Tibial nerve (tissue), 4 donors: ENCODE measurements around the gene CDCA5. TPM values are rescaled to one million over a fixed set of nuclear protein-coding genes. Genes with fewer than 3 reads are reported as not detected.
A peak's percentile ranks its signal among the peaks of the same experiment; 100 is the strongest.

Source experiments
- DNase-seq, 2 donors: peaks; one replicate each; pipeline ENCODE4 v3.0.0-alpha.2; 2019; ENCODE audit warnings: low spot score in 2 of 2
- H3K27ac ChIP-seq, 4 donors: fragments of 200-600 bp; sonication (generic) in 3 of 4; one replicate each; pipeline ENCODE4 v1.5.1; 2017 to 2019; ENCODE audit warnings: mild to moderate bottlenecking in 1 of 4
- H3K27me3 ChIP-seq, 2 donors: fragments of 200-600 bp; sonication (generic) in 1 of 2; one replicate each; pipeline versions ENCODE4 v1.5.1 to v1.6.0; 2017 to 2019
- H3K36me3 ChIP-seq, 3 donors: fragments of 200-600 bp; sonication (generic); one replicate each; pipeline ENCODE4 v1.5.1; 2018 to 2019
- H3K4me1 ChIP-seq, 4 donors: fragments of 200-600 bp; sonication (generic) in 3 of 4; one replicate each; pipeline ENCODE4 v1.5.1; 2017 to 2019
- H3K4me3 ChIP-seq, 4 donors: fragments of 200-600 bp; sonication (generic) in 3 of 4; one replicate each; pipeline ENCODE4 v1.5.1; 2017 to 2019; ENCODE audit warnings: mild to moderate bottlenecking in 1 of 4, moderate library complexity in 1 of 4
- H3K9me3 ChIP-seq, 4 donors: fragments of 200-600 bp; sonication (generic) in 3 of 4; one replicate each; pipeline ENCODE4 v1.5.1; 2017 to 2019
- EP300 ChIP-seq, 2 donors: sonication (generic); formaldehyde crosslinking; IDR thresholded peaks; one replicate each; pipeline ENCODE4 v1.6.1; 2017; ENCODE audit warnings: antibody characterized with exemption in 2 of 2, mild to moderate bottlenecking in 1 of 2
- POLR2A ChIP-seq, 2 donors: fragments of 450-650 bp; IDR thresholded peaks; one replicate each; pipeline ENCODE4 v1.6.1; 2017; ENCODE audit warnings: antibody characterized with exemption in 2 of 2, mild to moderate bottlenecking in 2 of 2, moderate library complexity in 2 of 2
- WGBS, 2 donors: methylation state at CpG; one replicate each; pipeline ENCODE4 v1.1.5; 2018; 5-methylcytosine and 5-hydroxymethylcytosine counted together
- total RNA-seq, 4 donors: library from RNA; depleted of rRNA; stranded (reverse); fragments of >200 nt; gene quantifications; one replicate each; pipeline ENCODE4 v1.1.0, GENCODE V29; 2016
- TF ChIP-seq, protein P1 (sequence below), 5 experiments: fragments of 200-600 bp in 3 of 5; fragments of 450-650 bp in 2 of 5; sonication (generic) in 3 of 5; IDR thresholded peaks; one replicate each; pipeline ENCODE4 v1.5.1; 2016 to 2019; ENCODE audit warnings: antibody characterized with exemption in 5 of 5, mild to moderate bottlenecking in 3 of 5, moderate library complexity in 2 of 5

Gene CDCA5
- total RNA-seq, 4 donors from 2014 or later, result 0.90 to 1.3 TPM; not detected in 2

DNA sequence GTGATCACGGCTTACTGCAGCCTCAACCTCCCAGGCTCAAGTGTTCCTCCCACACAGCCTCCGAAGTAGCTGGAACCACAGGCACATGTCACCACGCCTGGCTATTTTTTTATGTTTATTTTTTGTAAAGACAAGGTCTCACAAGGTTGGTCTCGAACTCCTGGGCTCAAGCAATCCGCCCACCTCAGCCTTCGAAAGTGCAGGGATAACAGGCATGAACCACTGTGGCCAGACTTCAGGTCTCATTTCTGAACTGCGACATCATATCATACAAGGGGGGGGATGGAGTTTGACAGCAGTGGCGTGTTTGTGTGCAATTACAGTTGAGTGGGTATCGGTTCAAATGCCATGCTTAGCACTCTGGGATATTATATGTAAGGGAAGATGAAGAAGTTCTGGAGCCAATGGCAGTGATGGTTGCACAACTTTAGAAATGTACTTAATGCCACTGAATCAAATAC, 32.4 kb downstream of the CDCA5 start:
- WGBS, 2 donors, result 65 to 68% methylated on average over 9 of the region's 9 CpGs
- DNase-seq, result no peak
- no peaks in the 10 kb centered on the region for H3K27me3 ChIP-seq
- H3K9me3 ChIP-seq, result no peaks in the 10 kb centered on the region
- no peaks in the 10 kb centered on the region for H3K36me3 ChIP-seq
- no peak for TF ChIP-seq EP300 (IDR thresholded peaks at IDR 0.05)
- no peak for TF ChIP-seq POLR2A (IDR thresholded peaks at IDR 0.05)
- TF ChIP-seq, protein P1, sequence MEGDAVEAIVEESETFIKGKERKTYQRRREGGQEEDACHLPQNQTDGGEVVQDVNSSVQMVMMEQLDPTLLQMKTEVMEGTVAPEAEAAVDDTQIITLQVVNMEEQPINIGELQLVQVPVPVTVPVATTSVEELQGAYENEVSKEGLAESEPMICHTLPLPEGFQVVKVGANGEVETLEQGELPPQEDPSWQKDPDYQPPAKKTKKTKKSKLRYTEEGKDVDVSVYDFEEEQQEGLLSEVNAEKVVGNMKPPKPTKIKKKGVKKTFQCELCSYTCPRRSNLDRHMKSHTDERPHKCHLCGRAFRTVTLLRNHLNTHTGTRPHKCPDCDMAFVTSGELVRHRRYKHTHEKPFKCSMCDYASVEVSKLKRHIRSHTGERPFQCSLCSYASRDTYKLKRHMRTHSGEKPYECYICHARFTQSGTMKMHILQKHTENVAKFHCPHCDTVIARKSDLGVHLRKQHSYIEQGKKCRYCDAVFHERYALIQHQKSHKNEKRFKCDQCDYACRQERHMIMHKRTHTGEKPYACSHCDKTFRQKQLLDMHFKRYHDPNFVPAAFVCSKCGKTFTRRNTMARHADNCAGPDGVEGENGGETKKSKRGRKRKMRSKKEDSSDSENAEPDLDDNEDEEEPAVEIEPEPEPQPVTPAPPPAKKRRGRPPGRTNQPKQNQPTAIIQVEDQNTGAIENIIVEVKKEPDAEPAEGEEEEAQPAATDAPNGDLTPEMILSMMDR (IDR thresholded peaks at IDR 0.05), result no peak
- H3K4me3 ChIP-seq, result no peak overlapping the region
- no peak overlapping the region for H3K27ac ChIP-seq
- peaks cover 0 to 18% (median 3%) of the 10 kb centered on the region in 4 donors for H3K4me1 ChIP-seq

DNA sequence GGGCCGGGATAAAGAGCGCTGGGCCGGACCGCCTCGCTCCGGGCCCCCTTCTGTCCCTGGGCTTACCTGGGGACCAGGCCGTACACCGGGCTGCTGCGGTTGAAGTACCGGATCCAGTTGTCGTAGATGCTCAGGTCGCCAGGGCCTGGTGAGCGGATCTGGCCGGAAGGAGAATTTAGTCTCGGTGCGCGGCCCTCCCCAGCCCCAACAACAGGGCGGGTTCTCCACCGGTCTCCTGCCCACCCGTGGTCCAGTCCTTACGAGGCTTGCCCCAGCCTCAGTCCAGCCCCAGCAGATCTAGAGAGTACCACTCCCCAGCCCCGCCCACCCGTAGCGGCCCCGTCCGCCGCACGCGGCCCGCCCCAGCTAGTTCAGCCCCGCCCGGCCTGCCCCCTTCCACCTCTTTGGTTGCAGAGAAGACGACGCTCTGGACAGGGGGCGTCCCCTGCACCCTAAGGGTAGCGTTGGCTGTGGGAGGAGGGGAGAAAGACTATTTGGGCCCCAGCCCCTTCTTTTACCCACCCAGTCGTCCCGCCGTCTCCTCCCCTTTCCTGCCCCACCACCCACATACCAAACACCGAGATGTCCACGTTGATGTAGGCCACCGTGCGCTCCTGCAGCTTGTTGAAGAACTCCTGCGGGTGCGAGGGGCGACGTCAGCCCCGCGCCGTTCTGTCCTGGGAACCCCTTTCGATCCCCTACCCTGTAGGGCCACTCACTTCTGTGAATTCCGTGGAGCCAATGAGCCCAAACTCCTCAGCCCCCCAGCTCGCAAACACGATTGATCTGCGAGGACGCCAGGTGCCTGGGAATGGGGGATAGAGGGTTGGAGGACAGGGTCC, 36.0 kb downstream of the CDCA5 start:
- Histone ChIP-seq H3K27ac (peak overlapping the region in 2 of 4 donors; percentile 64 to 74), H3K9me3 (no peaks in the 10 kb centered on the region), H3K36me3 (peaks cover 0 to 28% (median 0%) of the 10 kb centered on the region in 3 donors), H3K27me3 (no peaks in the 10 kb centered on the region), H3K4me1 (peaks cover 0 to 35% (median 3%) of the 10 kb centered on the region in 4 donors), H3K4me3 (peak overlapping the region; percentile 17 to 59 (median 48))
- peak; percentile 8 to 19 for DNase-seq
- TF ChIP-seq POLR2A (IDR thresholded peaks at IDR 0.05), result no peak
- no peak for TF ChIP-seq EP300 (IDR thresholded peaks at IDR 0.05)
- TF ChIP-seq, protein P1 (IDR thresholded peaks at IDR 0.05), result no peak
- WGBS, 2 donors, result 13 to 18% methylated on average over 52 to 54 of the region's 56 CpGs

DNA sequence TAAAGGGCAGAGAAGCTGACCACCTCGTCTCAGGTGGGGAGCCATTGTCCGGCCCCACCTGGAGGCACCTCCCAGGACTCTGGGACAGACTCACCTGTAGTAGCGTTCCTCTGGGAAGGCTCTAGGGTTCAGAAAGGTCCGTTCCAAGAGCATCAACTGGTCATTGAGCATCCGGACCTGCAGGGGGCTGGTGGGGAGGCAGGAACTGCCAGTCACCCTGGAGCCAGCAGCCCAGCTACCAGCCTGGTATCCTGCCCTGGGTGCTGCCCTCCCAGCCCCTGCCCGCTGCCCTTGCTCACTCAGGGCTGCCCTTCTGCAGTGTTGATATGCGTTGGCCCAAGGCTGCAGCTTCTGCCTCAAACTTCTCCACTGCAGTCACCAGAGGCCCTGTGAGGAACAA, 38.1 kb downstream of the CDCA5 start:
- 83 to 88% methylated on average over 6 of the region's 7 CpGs for WGBS, 2 donors
- no peak for DNase-seq

DNA sequence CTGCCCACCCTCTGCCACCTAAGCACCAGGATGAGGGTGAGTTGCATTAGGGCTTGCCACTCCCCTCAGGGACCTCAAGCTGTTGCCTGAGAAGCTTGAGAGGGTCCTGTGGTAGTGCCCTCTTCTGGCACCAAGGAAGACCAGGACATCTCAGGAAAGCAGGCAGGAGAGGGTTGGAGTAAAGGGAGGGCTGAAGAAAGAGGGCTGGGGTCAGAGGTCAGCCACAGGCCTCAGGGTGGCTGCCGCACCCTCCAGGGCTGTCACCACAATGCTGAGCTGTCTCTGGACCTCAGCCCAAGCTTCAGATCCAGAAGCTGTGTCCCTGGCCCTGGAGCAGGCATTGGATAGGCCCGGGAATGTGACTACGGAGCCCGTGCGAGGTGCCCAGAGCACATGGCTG, 38.8 kb downstream of the CDCA5 start:
- peaks cover 0 to 28% (median 0%) of the 10 kb centered on the region in 3 donors for H3K36me3 ChIP-seq
- 66 to 97% methylated on average over 3 to 5 of the region's 5 CpGs for WGBS, 2 donors
- peaks cover 0 to 53% (median 6%) of the 10 kb centered on the region in 4 donors for H3K4me1 ChIP-seq
- TF ChIP-seq EP300 (IDR thresholded peaks at IDR 0.05) (no peak), POLR2A (IDR thresholded peaks at IDR 0.05) (no peak)
- TF ChIP-seq, protein P1 (IDR thresholded peaks at IDR 0.05), result no peak
- H3K9me3 ChIP-seq, result no peaks in the 10 kb centered on the region
- H3K4me3 ChIP-seq, result no peak overlapping the region
- DNase-seq, result no peak
- no peaks in the 10 kb centered on the region for H3K27me3 ChIP-seq
- no peak overlapping the region for H3K27ac ChIP-seq

More for the DNA sequence above, 38.1 kb downstream of the CDCA5 start:
- Histone ChIP-seq H3K9me3 (no peaks in the 10 kb centered on the region), H3K27me3 (no peaks in the 10 kb centered on the region), H3K4me3 (no peak overlapping the region), H3K36me3 (peaks cover 0 to 28% (median 0%) of the 10 kb centered on the region in 3 donors), H3K4me1 (peaks cover 0 to 47% (median 6%) of the 10 kb centered on the region in 4 donors), H3K27ac (no peak overlapping the region)
- no peak for TF ChIP-seq POLR2A (IDR thresholded peaks at IDR 0.05)

DNA sequence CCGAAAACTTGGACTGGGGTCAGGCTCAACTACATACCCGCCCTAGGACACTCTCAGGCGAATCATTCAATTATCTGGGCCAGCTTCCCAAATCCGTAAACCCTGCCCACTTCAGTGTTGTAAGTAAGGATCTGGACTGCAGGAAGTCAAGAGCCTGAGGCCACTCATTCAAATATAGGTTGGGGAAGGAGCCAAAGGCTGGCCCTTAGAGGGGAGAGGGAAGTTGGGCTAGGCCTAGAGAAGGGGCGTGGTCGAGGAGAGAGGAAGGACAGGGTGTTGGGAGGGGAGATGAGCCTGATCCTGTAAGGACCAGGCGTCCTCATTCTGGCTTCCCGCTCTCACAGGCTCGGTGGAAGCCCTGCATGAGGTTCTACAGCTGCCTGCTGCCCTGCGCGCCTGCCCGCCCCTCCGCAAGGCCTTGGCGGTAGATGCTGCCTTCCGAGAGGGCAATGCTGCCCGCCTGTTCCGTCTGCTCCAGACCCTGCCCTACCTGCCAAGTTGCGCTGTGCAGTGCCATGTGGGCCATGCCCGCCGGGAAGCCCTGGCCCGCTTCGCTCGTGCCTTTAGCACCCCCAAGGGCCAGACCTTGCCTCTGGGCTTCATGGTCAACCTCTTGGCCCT, 39.8 kb downstream of the CDCA5 start:
- WGBS, 2 donors, result 81% methylated on average over 21 to 23 of the region's 23 CpGs
- H3K36me3 ChIP-seq, result peaks cover 0 to 37% (median 0%) of the 10 kb centered on the region in 3 donors
- no peaks in the 10 kb centered on the region for H3K27me3 ChIP-seq
- no peaks in the 10 kb centered on the region for H3K9me3 ChIP-seq
- TF ChIP-seq EP300 (IDR thresholded peaks at IDR 0.05), result no peak
- TF ChIP-seq, protein P1 (IDR thresholded peaks at IDR 0.05), result no peak
- no peak overlapping the region for H3K27ac ChIP-seq
- H3K4me1 ChIP-seq, result peaks cover 0 to 56% (median 6%) of the 10 kb centered on the region in 4 donors
- no peak overlapping the region for H3K4me3 ChIP-seq
- DNase-seq, result peak in 1 of 2 donors; percentile 29
